Endothelial cell of umbilical vein (primary cell): ENCODE measurements around the gene RPS19BP1. TPM values are rescaled to one million over a fixed set of nuclear protein-coding genes. Genes with fewer than 3 reads are reported as not detected.

Experiments
- BruUV-seq: library from RNA; stranded (reverse); fragments of 400-500 nt; replicated peaks from 2 replicates; lab custom pipeline; 2021; lab: Mats Ljungman, UMichigan
- CTCF ChIA-PET: fragments of 300-600, 350-600 bp; sonication (Branson Sonifier 250); formaldehyde crosslinking; loops from one replicate; lab custom pipeline; 2021; ENCODE audit warnings: antibody characterized with exemption, inconsistent platforms; lab: Charles Lee
- POLR2A ChIA-PET: fragments of 300-600, 350-600 bp; sonication (Branson Sonifier 250); formaldehyde crosslinking; loops from one replicate; lab custom pipeline; 2021; ENCODE audit warnings: antibody characterized with exemption, inconsistent platforms; lab: Charles Lee
- DNase-seq: peaks from one replicate; pipeline ENCODE4 v3.0.0-alpha.2; 2011; ENCODE audit warnings: low read depth, low spot score
- FAIRE-seq: peaks from 2 replicates; lab custom pipeline; 2011; peaks lifted over from hg19 to GRCh38; lab: Jason Lieb, UNC
- H2AFZ ChIP-seq: 2 replicates; pipeline ENCODE4 v1.6.0; 2012; ENCODE audit warnings: low read depth, low read length, control low read depth, inconsistent platforms
- H3K27ac ChIP-seq: 2 replicates; pipeline ENCODE4 v1.5.1; 2011; ENCODE audit warnings: low read depth, mild to moderate bottlenecking, control low read depth, low read length, moderate library complexity; ENCODE audit not compliant: insufficient read depth
- H3K27me3 ChIP-seq, 2 experiments: 2 replicates each; pipeline versions ENCODE4 v1.6.0 to v1.6.1; 2011; ENCODE audit warnings: low read length in 2 of 2, mixed read lengths in 1 of 2; ENCODE audit not compliant: control insufficient read depth in 2 of 2, insufficient read depth in 2 of 2
- H3K36me3 ChIP-seq, 2 experiments: 2 replicates in 1 of 2; 3 replicates in 1 of 2; pipeline ENCODE4 v1.5.1; 2011; ENCODE audit warnings: low read length in 2 of 2, mild to moderate bottlenecking in 1 of 2, moderate library complexity in 1 of 2; ENCODE audit not compliant: control insufficient read depth in 2 of 2, insufficient read depth in 2 of 2; ENCODE audit errors: extremely low read depth in 1 of 2
- H3K4me1 ChIP-seq: 3 replicates; pipeline ENCODE4 v1.5.1; 2011; ENCODE audit warnings: mild to moderate bottlenecking, low read length; ENCODE audit not compliant: control insufficient read depth, insufficient read depth; ENCODE audit errors: extremely low read depth
- H3K4me2 ChIP-seq: 2 replicates; pipeline ENCODE4 v1.6.1; 2011; ENCODE audit warnings: low read length, control low read depth, mixed read lengths; ENCODE audit not compliant: insufficient read depth
- H3K4me3 ChIP-seq, 3 experiments: fragments of 200-600 bp in 1 of 3; sonication (generic), shearing (Covaris generic) in 1 of 3; replicated peaks in 1 of 3; 2 replicates each; pipeline ENCODE4 v1.5.1; 2011 to 2016; ENCODE audit warnings: control low read depth in 3 of 3, low read length in 3 of 3, mild to moderate bottlenecking in 2 of 3, inconsistent platforms in 1 of 3, low read depth in 1 of 3, moderate library complexity in 1 of 3; ENCODE audit not compliant: insufficient read depth in 1 of 3
- H3K79me2 ChIP-seq: 2 replicates; pipeline ENCODE4 v1.6.0; 2012; ENCODE audit warnings: low read length, inconsistent platforms; ENCODE audit not compliant: control insufficient read depth, insufficient read depth
- H3K9ac ChIP-seq: replicated peaks from 2 replicates; pipeline ENCODE3; 2011; ENCODE audit warnings: low read length, control low read depth; ENCODE audit not compliant: insufficient read depth; ENCODE audit errors: extremely low read depth
- H3K9me1 ChIP-seq: replicated peaks from 3 replicates; pipeline ENCODE4 v1.6.0; 2011; ENCODE audit warnings: mild to moderate bottlenecking, low read length; ENCODE audit not compliant: control insufficient read depth, insufficient read depth; ENCODE audit errors: extremely low read depth
- H3K9me3 ChIP-seq: replicated peaks from 2 replicates; pipeline ENCODE4 v1.5.1; 2012; ENCODE audit warnings: low read length, inconsistent platforms; ENCODE audit not compliant: control insufficient read depth, insufficient read depth
- H4K20me1 ChIP-seq: replicated peaks from 2 replicates; pipeline ENCODE3; 2011; ENCODE audit warnings: mild to moderate bottlenecking, low read length; ENCODE audit not compliant: control insufficient read depth, insufficient read depth; ENCODE audit errors: extremely low read depth
- CTCF ChIP-seq, 2 donors: IDR thresholded peaks; 1 replicate in 1 of 2; 2 replicates in 1 of 2; pipeline ENCODE4 v1.5.1; 2011; ENCODE audit warnings: low read length in 2 of 2, mild to moderate bottlenecking in 2 of 2, moderate library complexity in 2 of 2, control low read depth in 1 of 2, inconsistent platforms in 1 of 2, low read depth in 1 of 2; ENCODE audit not compliant: insufficient read depth in 1 of 2; ENCODE audit errors: extremely low read depth in 1 of 2
- EZH2 ChIP-seq: IDR thresholded peaks from 2 replicates; pipeline ENCODE4 v1.6.1; 2012; ENCODE audit warnings: borderline replicate concordance, low read depth, mild to moderate bottlenecking, moderate library complexity, low read length, inconsistent platforms; ENCODE audit not compliant: severe bottlenecking
- FOS ChIP-seq: IDR thresholded peaks from 2 replicates; pipeline ENCODE4 v1.6.1; 2011; ENCODE audit warnings: mild to moderate bottlenecking, low read length, moderate library complexity, borderline replicate concordance; ENCODE audit not compliant: insufficient read depth
- GATA2 ChIP-seq: IDR thresholded peaks from 2 replicates; pipeline ENCODE4 v1.7.0; 2011; ENCODE audit warnings: low read depth, mild to moderate bottlenecking, moderate library complexity, mixed read lengths, low read length; ENCODE audit not compliant: insufficient read length, insufficient read depth
- JUN ChIP-seq: IDR thresholded peaks from 2 replicates; pipeline ENCODE4 v1.6.1; 2011; ENCODE audit warnings: borderline replicate concordance, low read depth; ENCODE audit not compliant: insufficient read length, insufficient read depth
- MAX ChIP-seq: IDR thresholded peaks from 2 replicates; pipeline ENCODE4 v1.6.1; 2011; ENCODE audit not compliant: insufficient read depth, insufficient read length
- MYC ChIP-seq: IDR thresholded peaks from one replicate; pipeline ENCODE4 v1.6.1; 2011; ENCODE audit warnings: mild to moderate bottlenecking, low read depth, low read length
- POLR2A ChIP-seq: IDR thresholded peaks from 2 replicates; pipeline ENCODE4 v1.6.1; 2012; ENCODE audit warnings: low read depth, mild to moderate bottlenecking, control low read depth, low read length
- POLR2AphosphoS5 ChIP-seq: IDR thresholded peaks from 2 replicates; pipeline ENCODE4 v1.6.1; 2012; ENCODE audit warnings: low read depth, mild to moderate bottlenecking, control low read depth, low read length, moderate library complexity; ENCODE audit not compliant: insufficient read depth
- dilution Hi-C: fragments of 300-500 bp; cut with MboI; formaldehyde crosslinking; loops from one replicate; pipeline ENCODE4 v1.15.0; 2019; ENCODE audit warnings: low sequenced_read_pairs; ENCODE audit not compliant: extremely low pct_ligation_motif_present
- intact Hi-C: fragments of 100-400 bp; cut with micrococcal nuclease; formaldehyde crosslinking; loops from one replicate; pipeline ENCODE4 v1.10.0; 2022
- polyA plus RNA-seq, 4 experiments: library from polyadenylated mRNA; depleted of rRNA in 3 of 4; stranded (reverse) in 3 of 4; unstranded in 1 of 4; fragments of >200 nt; gene quantifications; 2 replicates each; pipeline versions ENCODE4 v1.2.1 to v1.2.3, GENCODE V29; 2011 to 2012; ENCODE audit warnings: missing spikeins in 1 of 4
- total RNA-seq: library from RNA; stranded (reverse); gene quantifications from 2 replicates; pipeline ENCODE4 v1.2.3, GENCODE V29; 2021

The RPS19BP1 gene
- total and polyA plus RNA-seq, 2 donors (not counting 3 experiments of a cell fraction or from before 2014, with no cell fraction given): 66.6 to 84.3 TPM

GRCh38 chr22:39530692-39531331 lies 1.7 kb downstream of the RPS19BP1 start:
- H3K27ac ChIP-seq: no peak overlapping the region
- BruUV-seq: no TSS peak
- peaks cover 0 to 3% of the 10 kb centered on the region in 2 experiments for H3K36me3 ChIP-seq
- no peaks in the 10 kb centered on the region for H3K27me3 ChIP-seq
- H3K9ac ChIP-seq: no peak overlapping the region
- DNase-seq (peak; percentile 36), FAIRE-seq (peak; percentile 49)
- ChIA-PET POLR2A (no interaction called here), CTCF (interaction anchor here (0.7 to 6.4 kb wide), 7 partner anchors 15 to 511 kb away, joined by 3 to 197 read pairs (median 19); no protein-coding TSS in a partner anchor)
- no peaks in the 10 kb centered on the region for H3K9me1 ChIP-seq
- intact Hi-C loops: loop anchor here (1.0 to 5.0 kb wide), 3 partner anchors 35 to 816 kb away; partner anchors contain the start of genes ADSL and CBX6
- H3K79me2 ChIP-seq: peaks cover 40% of the 10 kb centered on the region
- H3K4me2 ChIP-seq: no peak overlapping the region
- dilution Hi-C loops: no loop called here
- H4K20me1 ChIP-seq: no peaks in the 10 kb centered on the region
- TF ChIP-seq JUN (no peak), POLR2AphosphoS5 (peak; percentile 16), FOS (no peak), EZH2 (no peak), CTCF (IDR thresholded peaks at IDR 0.05; ENCODE audit: extremely low read depth in 1 of 2, insufficient read depth in 1 of 2, low read depth in 1 of 2, low read length in 2 of 2) (peak in 1 of 2 donors; percentile 32), MAX (no peak), GATA2 (no peak), POLR2A (no peak), MYC (no peak)
- H3K4me3 ChIP-seq: no peak overlapping the region
- H3K4me1 ChIP-seq: peaks cover 30% of the 10 kb centered on the region
- H3K9me3 ChIP-seq: no peaks in the 10 kb centered on the region
- H2AFZ ChIP-seq: no peak overlapping the region
